Measurements from ENCODE around the gene ARHGAP11A. TPM values are rescaled to one million over a fixed set of nuclear protein-coding genes. Genes with fewer than 3 reads are reported as not detected.

Gene ARHGAP11A
- total RNA-seq, 1 experiment from 2014 or later = 93.0 TPM

DNA sequence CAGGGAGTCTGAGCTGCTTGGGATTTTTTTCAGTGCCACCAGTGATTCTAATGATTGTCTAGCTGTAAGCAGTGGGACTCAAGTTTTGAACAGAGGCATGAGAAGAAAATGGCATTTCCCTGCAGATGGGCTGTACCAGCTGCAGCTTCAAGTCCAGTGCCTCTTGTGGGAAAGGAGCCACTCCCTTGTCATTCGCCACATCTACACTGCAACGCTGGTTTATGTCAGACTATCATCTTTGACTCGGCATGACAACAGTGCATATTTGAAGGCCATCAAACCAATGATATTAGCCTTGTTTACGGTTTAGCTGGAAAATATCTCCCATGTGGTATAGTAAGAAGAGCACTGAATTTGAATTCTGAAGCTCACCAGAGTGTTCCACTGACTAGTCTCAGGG is 48.4 kb downstream of the ARHGAP11A start:
- no peaks in the 10 kb centered on the region for H3K9me3 Mint-ChIP-seq

DNA sequence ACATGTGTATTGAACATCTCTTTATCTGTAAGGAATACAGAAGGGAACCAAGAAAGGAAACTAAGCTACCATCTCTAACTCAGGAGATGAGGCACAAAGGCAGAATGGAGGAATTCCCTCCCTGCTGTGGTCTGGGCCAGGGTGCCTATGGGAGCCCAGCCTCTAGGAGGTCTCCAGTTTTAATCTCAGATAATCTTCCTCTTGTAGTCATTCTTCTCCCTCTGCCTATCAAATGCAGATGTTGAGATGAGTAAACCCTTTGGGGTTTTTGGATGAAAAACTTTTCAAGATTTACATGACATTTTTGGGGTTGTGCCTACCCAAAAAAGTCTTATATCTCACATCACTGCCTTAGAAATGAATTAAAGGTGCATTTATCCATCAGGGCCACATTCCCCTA is 49.5 kb downstream of the ARHGAP11A start:
- ChIA-PET POLR2A (no interaction called here), CTCF (interaction anchor here (2.0 to 2.4 kb wide), 2 partner anchors 15 to 179 kb away, joined by 4 to 11 read pairs; no protein-coding TSS in a partner anchor)
- H3K27ac Mint-ChIP-seq = no peak overlapping the region
- no peaks in the 10 kb centered on the region for H3K9me3 Mint-ChIP-seq
- H3K36me3 Mint-ChIP-seq = no peaks in the 10 kb centered on the region
- no peak overlapping the region for H3K4me3 Mint-ChIP-seq
- TF ChIP-seq GTF2I (CRISPR knock-in tag; conservative IDR thresholded peaks at IDR 0.05) (no peak), RORB (CRISPR knock-in tag; IDR thresholded peaks at IDR 0.05) (no peak), ZNF317 (CRISPR knock-in tag; IDR thresholded peaks at IDR 0.05; ENCODE audit: borderline replicate concordance, low read depth) (no peak), ZNF423 (CRISPR knock-in tag; IDR thresholded peaks at IDR 0.05) (0 out of 2 replicates have a peak, but pooled peaks have one; percentile 6), NFATC4 (CRISPR knock-in tag; IDR thresholded peaks at IDR 0.05) (no peak), SMAD4 (CRISPR knock-in tag; IDR thresholded peaks at IDR 0.05) (no peak), SMAD3 (CRISPR knock-in tag; IDR thresholded peaks at IDR 0.05; ENCODE audit: borderline replicate concordance) (no peak)
- TF ChIP-seq, protein P1, sequence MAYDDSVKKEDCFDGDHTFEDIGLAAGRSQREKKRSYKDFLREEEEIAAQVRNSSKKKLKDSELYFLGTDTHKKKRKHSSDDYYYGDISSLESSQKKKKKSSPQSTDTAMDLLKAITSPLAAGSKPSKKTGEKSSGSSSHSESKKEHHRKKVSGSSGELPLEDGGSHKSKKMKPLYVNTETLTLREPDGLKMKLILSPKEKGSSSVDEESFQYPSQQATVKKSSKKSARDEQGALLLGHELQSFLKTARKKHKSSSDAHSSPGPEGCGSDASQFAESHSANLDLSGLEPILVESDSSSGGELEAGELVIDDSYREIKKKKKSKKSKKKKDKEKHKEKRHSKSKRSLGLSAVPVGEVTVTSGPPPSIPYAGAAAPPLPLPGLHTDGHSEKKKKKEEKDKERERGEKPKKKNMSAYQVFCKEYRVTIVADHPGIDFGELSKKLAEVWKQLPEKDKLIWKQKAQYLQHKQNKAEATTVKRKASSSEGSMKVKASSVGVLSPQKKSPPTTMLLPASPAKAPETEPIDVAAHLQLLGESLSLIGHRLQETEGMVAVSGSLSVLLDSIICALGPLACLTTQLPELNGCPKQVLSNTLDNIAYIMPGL (CRISPR knock-in tag; IDR thresholded peaks at IDR 0.05) = no peak
- TF ChIP-seq, protein P2, sequence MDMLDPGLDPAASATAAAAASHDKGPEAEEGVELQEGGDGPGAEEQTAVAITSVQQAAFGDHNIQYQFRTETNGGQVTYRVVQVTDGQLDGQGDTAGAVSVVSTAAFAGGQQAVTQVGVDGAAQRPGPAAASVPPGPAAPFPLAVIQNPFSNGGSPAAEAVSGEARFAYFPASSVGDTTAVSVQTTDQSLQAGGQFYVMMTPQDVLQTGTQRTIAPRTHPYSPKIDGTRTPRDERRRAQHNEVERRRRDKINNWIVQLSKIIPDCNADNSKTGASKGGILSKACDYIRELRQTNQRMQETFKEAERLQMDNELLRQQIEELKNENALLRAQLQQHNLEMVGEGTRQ (CRISPR knock-in tag; IDR thresholded peaks at IDR 0.05) = no peak
- DNase-seq (ENCODE audit: low spot score) = no peak
- H3K27me3 Mint-ChIP-seq (ENCODE audit: low read depth) = no peaks in the 10 kb centered on the region
- ATAC-seq = no peak
- peaks cover 17% of the 10 kb centered on the region for H3K4me1 Mint-ChIP-seq

More for the DNA sequence above, 48.4 kb downstream of the ARHGAP11A start:
- ChIA-PET POLR2A (no interaction called here), CTCF (interaction anchor here (1.1 to 2.4 kb wide), 9 partner anchors 11 to 330 kb away, joined by 3 to 21 read pairs (median 9); no protein-coding TSS in a partner anchor)
- Mint-ChIP-seq H3K27me3 (ENCODE audit: low read depth) (no peaks in the 10 kb centered on the region), H3K36me3 (no peaks in the 10 kb centered on the region), H3K4me1 (peaks cover 7% of the 10 kb centered on the region), H3K27ac (no peak overlapping the region), H3K4me3 (no peak overlapping the region)
- ATAC-seq (no peak), DNase-seq (ENCODE audit: low spot score) (no peak)
- no peak for TF ChIP-seq IRF2 (CRISPR knock-in tag; IDR thresholded peaks at IDR 0.05; ENCODE audit: borderline replicate concordance, low read depth)
- TF ChIP-seq, protein P3, sequence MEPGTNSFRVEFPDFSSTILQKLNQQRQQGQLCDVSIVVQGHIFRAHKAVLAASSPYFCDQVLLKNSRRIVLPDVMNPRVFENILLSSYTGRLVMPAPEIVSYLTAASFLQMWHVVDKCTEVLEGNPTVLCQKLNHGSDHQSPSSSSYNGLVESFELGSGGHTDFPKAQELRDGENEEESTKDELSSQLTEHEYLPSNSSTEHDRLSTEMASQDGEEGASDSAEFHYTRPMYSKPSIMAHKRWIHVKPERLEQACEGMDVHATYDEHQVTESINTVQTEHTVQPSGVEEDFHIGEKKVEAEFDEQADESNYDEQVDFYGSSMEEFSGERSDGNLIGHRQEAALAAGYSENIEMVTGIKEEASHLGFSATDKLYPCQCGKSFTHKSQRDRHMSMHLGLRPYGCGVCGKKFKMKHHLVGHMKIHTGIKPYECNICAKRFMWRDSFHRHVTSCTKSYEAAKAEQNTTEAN (CRISPR knock-in tag; IDR thresholded peaks at IDR 0.05) = no peak
- TF ChIP-seq ELF4 (CRISPR knock-in tag; IDR thresholded peaks at IDR 0.05; ENCODE audit: low read depth) = no peak
- TF ChIP-seq TEAD1 (CRISPR knock-in tag; IDR thresholded peaks at IDR 0.05) = no peak
- TF ChIP-seq NFATC4 (CRISPR knock-in tag; IDR thresholded peaks at IDR 0.05) = no peak

DNA sequence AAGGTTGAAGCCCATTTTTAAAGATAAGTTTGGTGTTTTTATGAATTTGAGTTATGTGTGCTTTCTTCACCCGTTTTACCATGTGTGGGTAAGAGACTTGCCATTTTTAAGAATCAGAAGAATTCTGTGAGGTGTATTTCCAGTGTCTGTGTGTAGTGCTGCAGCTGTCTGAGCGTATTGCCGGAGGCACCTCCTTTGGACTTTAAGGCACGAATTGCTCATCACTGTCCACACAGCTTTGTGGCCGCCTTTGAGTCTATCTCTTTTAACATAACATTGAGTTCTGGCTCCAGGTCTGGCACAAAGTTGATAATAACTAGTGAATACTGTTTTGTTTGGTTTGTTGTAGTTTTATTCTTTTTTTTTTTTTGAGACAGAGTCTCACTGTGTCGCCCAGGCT is 52.0 kb downstream of the ARHGAP11A start:
- no peaks in the 10 kb centered on the region for H3K9me3 Mint-ChIP-seq
- H3K36me3 Mint-ChIP-seq = no peaks in the 10 kb centered on the region
- H3K27me3 Mint-ChIP-seq (ENCODE audit: low read depth) = no peaks in the 10 kb centered on the region
- ATAC-seq = no peak
- CTCF ChIA-PET = no interaction called here
- no peak overlapping the region for H3K27ac Mint-ChIP-seq
- H3K4me3 Mint-ChIP-seq = no peak overlapping the region
- no peak for DNase-seq (ENCODE audit: low spot score)
- POLR2A ChIA-PET = no interaction called here
- H3K4me1 Mint-ChIP-seq = peaks cover 33% of the 10 kb centered on the region
- TF ChIP-seq FOXP1 (CRISPR knock-in tag; IDR thresholded peaks at IDR 0.05; ENCODE audit: borderline replicate concordance) = no peak
- no peak for TF ChIP-seq ZNF317 (CRISPR knock-in tag; IDR thresholded peaks at IDR 0.05; ENCODE audit: borderline replicate concordance, low read depth)
- TF ChIP-seq, protein P4, sequence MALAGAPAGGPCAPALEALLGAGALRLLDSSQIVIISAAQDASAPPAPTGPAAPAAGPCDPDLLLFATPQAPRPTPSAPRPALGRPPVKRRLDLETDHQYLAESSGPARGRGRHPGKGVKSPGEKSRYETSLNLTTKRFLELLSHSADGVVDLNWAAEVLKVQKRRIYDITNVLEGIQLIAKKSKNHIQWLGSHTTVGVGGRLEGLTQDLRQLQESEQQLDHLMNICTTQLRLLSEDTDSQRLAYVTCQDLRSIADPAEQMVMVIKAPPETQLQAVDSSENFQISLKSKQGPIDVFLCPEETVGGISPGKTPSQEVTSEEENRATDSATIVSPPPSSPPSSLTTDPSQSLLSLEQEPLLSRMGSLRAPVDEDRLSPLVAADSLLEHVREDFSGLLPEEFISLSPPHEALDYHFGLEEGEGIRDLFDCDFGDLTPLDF (CRISPR knock-in tag; IDR thresholded peaks at IDR 0.05) = no peak
- no peak for TF ChIP-seq TEAD4 (CRISPR knock-in tag; IDR thresholded peaks at IDR 0.05)
- TF ChIP-seq RORB (CRISPR knock-in tag; IDR thresholded peaks at IDR 0.05) = no peak
- TF ChIP-seq, protein P5, sequence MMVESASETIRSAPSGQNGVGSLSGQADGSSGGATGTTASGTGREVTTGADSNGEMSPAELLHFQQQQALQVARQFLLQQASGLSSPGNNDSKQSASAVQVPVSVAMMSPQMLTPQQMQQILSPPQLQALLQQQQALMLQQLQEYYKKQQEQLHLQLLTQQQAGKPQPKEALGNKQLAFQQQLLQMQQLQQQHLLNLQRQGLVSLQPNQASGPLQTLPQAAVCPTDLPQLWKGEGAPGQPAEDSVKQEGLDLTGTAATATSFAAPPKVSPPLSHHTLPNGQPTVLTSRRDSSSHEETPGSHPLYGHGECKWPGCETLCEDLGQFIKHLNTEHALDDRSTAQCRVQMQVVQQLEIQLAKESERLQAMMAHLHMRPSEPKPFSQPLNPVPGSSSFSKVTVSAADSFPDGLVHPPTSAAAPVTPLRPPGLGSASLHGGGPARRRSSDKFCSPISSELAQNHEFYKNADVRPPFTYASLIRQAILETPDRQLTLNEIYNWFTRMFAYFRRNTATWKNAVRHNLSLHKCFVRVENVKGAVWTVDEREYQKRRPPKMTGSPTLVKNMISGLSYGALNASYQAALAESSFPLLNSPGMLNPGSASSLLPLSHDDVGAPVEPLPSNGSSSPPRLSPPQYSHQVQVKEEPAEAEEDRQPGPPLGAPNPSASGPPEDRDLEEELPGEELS (CRISPR knock-in tag; IDR thresholded peaks at IDR 0.05) = no peak
- TF ChIP-seq, protein P6, sequence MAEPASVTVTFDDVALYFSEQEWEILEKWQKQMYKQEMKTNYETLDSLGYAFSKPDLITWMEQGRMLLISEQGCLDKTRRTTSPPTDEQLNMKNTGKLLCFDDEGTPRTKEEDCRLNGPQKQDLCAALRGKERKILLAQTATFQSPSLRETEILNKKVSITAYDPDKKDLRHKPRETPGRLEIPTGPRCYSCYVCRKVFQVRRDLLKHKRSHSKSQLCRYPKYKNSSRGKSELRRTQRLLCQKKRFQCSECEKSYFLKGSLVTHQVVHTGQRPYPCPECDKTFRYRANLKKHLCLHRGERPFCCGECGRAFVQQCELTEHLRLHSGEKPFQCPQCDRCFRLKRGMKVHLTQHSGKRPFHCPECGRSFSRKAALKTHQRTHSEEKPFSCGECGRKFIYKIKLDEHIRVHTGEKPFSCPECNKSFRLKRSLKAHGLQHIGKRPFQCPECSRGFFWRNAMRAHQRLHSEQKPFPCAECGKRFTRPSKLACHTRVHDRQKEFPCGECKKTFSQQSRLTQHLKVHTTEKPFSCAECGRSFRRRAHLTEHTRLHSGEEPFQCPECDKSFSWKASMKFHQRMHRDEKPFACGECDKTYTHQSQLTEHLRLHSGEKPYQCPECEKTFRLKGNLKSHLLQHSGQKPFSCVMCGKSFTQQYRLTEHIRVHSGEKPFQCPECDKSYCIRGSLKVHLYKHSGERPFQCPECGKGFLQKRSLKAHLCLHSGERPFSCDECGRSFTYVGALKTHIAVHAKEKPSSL (CRISPR knock-in tag; conservative IDR thresholded peaks at IDR 0.05) = no peak
- no peak for TF ChIP-seq PRRX2 (CRISPR knock-in tag; IDR thresholded peaks at IDR 0.05)
- no peak for TF ChIP-seq ZNF263 (CRISPR knock-in tag; IDR thresholded peaks at IDR 0.05; ENCODE audit: low read depth)
- no peak for TF ChIP-seq FOXJ3 (CRISPR knock-in tag; IDR thresholded peaks at IDR 0.05; ENCODE audit: borderline replicate concordance)
- TF ChIP-seq JUN (CRISPR knock-in tag; IDR thresholded peaks at IDR 0.05) = no peak
